SJCRH30 (cell line): Measurements from ENCODE around the gene CCDC88B. TPM values are rescaled to one million over a fixed set of nuclear protein-coding genes. Genes with fewer than 3 reads are reported as not detected.
"Not testable (repeated sequence)": the region's sequence is repeated elsewhere in the genome, so short reads cannot be mapped to it uniquely, and the experiment has no call there.

ENCODE experiments used
- DNase-seq, 2 experiments: peaks; one replicate each; pipeline ENCODE4 v3.0.0-alpha.2; 2015 to 2020
- H3K27ac ChIP-seq: fragments of 250-450 bp; sonication (Bioruptor Pico); 2 replicates; pipeline ENCODE4 v1.5.1; 2020; ENCODE audit warnings: mild to moderate bottlenecking, moderate library complexity
- H3K27me3 ChIP-seq: fragments of 250-450 bp; sonication (Bioruptor Pico); 2 replicates; pipeline ENCODE4 v1.5.1; 2020; ENCODE audit warnings: mild to moderate bottlenecking, moderate library complexity
- H3K36me3 ChIP-seq: fragments of 250-450 bp; sonication (Bioruptor Pico); 2 replicates; pipeline ENCODE4 v1.5.1; 2020; ENCODE audit warnings: mild to moderate bottlenecking, moderate library complexity
- H3K4me1 ChIP-seq: fragments of 250-450 bp; sonication (Bioruptor Pico); 2 replicates; pipeline ENCODE4 v1.5.1; 2020; ENCODE audit warnings: mild to moderate bottlenecking, moderate library complexity
- H3K4me3 ChIP-seq: fragments of 250-450 bp; sonication (Bioruptor Pico); 2 replicates; pipeline ENCODE4 v1.5.1; 2020; ENCODE audit warnings: mild to moderate bottlenecking, moderate library complexity
- H3K9me3 ChIP-seq: fragments of 250-450 bp; sonication (Bioruptor Pico); replicated peaks from 2 replicates; pipeline ENCODE4 v1.5.1; 2020; ENCODE audit warnings: mild to moderate bottlenecking, moderate library complexity
- total RNA-seq: library from RNA; depleted of rRNA; stranded (reverse); fragments of >200 nt; shearing (Covaris generic); gene quantifications from 2 replicates; pipeline ENCODE4 v1.2.3, GENCODE V29; 2014

Gene CCDC88B
- total RNA-seq, 1 experiment from 2014 or later, result 0.59 TPM

- Histone ChIP-seq H3K4me3 (no peak within 1 kb of the TSS; the same call in 1 of the 2 replicates), H3K27me3 (peaks cover 13% of the 10 kb centered on the region), H3K36me3 (no peaks in the 10 kb centered on the region), H3K27ac (no peak within 1 kb of the TSS), H3K4me1 (0 out of 2 replicates have a peak, but pooled peaks cover 3% of the 10 kb centered on the region), H3K9me3 (no peaks in the 10 kb centered on the region)
- DNase-seq, result no peak
Measured at GRCh38 chr11:64299847-64300648, 40.0 kb upstream of the CCDC88B start, which contains the start of gene CATSPERZ. TSS of gene CATSPERZ (plus strand) at chr11:64300358. CDS start at chr11:64300411, 53 bp downstream.

- H3K4me1 ChIP-seq, result 0 out of 2 replicates have a peak, but pooled peaks cover 3% of the 10 kb centered on the region
- no peak for DNase-seq
- H3K36me3 ChIP-seq, result no peaks in the 10 kb centered on the region
- H3K4me3 ChIP-seq, result no peak overlapping the region
- H3K27me3 ChIP-seq, result peaks cover 10% of the 10 kb centered on the region
- no peak overlapping the region for H3K27ac ChIP-seq
- no peaks in the 10 kb centered on the region for H3K9me3 ChIP-seq
Measured at GRCh38 chr11:64303109-64304031, 36.6 kb upstream of the CCDC88B start.

- Histone ChIP-seq H3K4me1 (0 out of 2 replicates have a peak, but pooled peaks cover 3% of the 10 kb centered on the region), H3K27me3 (peaks cover 10% of the 10 kb centered on the region), H3K36me3 (no peaks in the 10 kb centered on the region), H3K4me3 (peak overlapping the region; percentile 66), H3K9me3 (no peaks in the 10 kb centered on the region), H3K27ac (no peak overlapping the region)
- DNase-seq, result no peak
Measured at GRCh38 chr11:64304032-64304315, 36.0 kb upstream of the CCDC88B start.

- Histone ChIP-seq H3K9me3 (no peaks in the 10 kb centered on the region), H3K27ac (peak overlapping the region; percentile 93), H3K4me1 (0 out of 2 replicates have a peak, but pooled peaks cover 3% of the 10 kb centered on the region), H3K27me3 (peaks cover 10% of the 10 kb centered on the region), H3K4me3 (peak overlapping the region; percentile 66), H3K36me3 (no peaks in the 10 kb centered on the region)
- peak; percentile 94 to 96 for DNase-seq
Measured at GRCh38 chr11:64304316-64305072, 35.5 kb upstream of the CCDC88B start.

- H3K27ac ChIP-seq, result peak within 1 kb of the TSS; percentile 93
- peak within 1 kb of the TSS; percentile 66 for H3K4me3 ChIP-seq
- peak; percentile 98 to 99 for DNase-seq
Measured at GRCh38 chr11:64305075-64305690, 34.8 kb upstream of the CCDC88B start, which contains the start of gene ESRRA. TSS of gene ESRRA (plus strand) at chr11:64305524. CDS start at chr11:64307180, 1,656 bp downstream.

GRCh38 chr11:64305691-64306562, 34.1 kb upstream of the CCDC88B start:
- peak overlapping the region; percentile 66 for H3K4me3 ChIP-seq
- no peaks in the 10 kb centered on the region for H3K9me3 ChIP-seq
- H3K27me3 ChIP-seq, result no peaks in the 10 kb centered on the region
- peak overlapping the region; percentile 58; the same call in 1 of the 2 replicates for H3K27ac ChIP-seq
- H3K4me1 ChIP-seq, result 0 out of 2 replicates have a peak, but pooled peaks cover 3% of the 10 kb centered on the region
- DNase-seq, result peak; percentile 72 to 74
- no peaks in the 10 kb centered on the region for H3K36me3 ChIP-seq

More at GRCh38 chr11:64305075-64305690, 34.8 kb upstream of the CCDC88B start, which contains the start of gene ESRRA:
- Histone ChIP-seq H3K36me3 (no peaks in the 10 kb centered on the region), H3K9me3 (no peaks in the 10 kb centered on the region), H3K27me3 (peaks cover 4% of the 10 kb centered on the region), H3K4me1 (0 out of 2 replicates have a peak, but pooled peaks cover 3% of the 10 kb centered on the region)

- H3K27me3 ChIP-seq, result no peaks in the 10 kb centered on the region
- H3K4me3 ChIP-seq, result peak overlapping the region; percentile 66
- no peaks in the 10 kb centered on the region for H3K36me3 ChIP-seq
- no peak overlapping the region for H3K27ac ChIP-seq
- H3K9me3 ChIP-seq, result no peaks in the 10 kb centered on the region
- no peak for DNase-seq
- 0 out of 2 replicates have a peak, but pooled peaks cover 3% of the 10 kb centered on the region for H3K4me1 ChIP-seq
Measured at GRCh38 chr11:64306563-64306875, 33.5 kb upstream of the CCDC88B start.

GRCh38 chr11:64306876-64307622, 33.0 kb upstream of the CCDC88B start:
- Histone ChIP-seq H3K4me3 (peak overlapping the region; percentile 66), H3K9me3 (no peaks in the 10 kb centered on the region), H3K27ac (no peak overlapping the region), H3K27me3 (no peaks in the 10 kb centered on the region), H3K4me1 (0 out of 2 replicates have a peak, but pooled peaks cover 3% of the 10 kb centered on the region), H3K36me3 (no peaks in the 10 kb centered on the region)
- no peak for DNase-seq

GRCh38 chr11:64307795-64308194, 32.2 kb upstream of the CCDC88B start:
- not testable (repeated sequence) for DNase-seq, H3K9me3 ChIP-seq, H3K27me3 ChIP-seq, H3K27ac ChIP-seq, H3K36me3 ChIP-seq, H3K4me3 ChIP-seq, H3K4me1 ChIP-seq

- Histone ChIP-seq H3K4me1 (no peaks in the 10 kb centered on the region), H3K27me3 (no peaks in the 10 kb centered on the region), H3K4me3 (no peak overlapping the region), H3K27ac (no peak overlapping the region), H3K36me3 (peaks cover 2% of the 10 kb centered on the region; the same call in 1 of the 2 replicates), H3K9me3 (no peaks in the 10 kb centered on the region)
- no peak for DNase-seq
Measured at GRCh38 chr11:64312947-64313346, 27.1 kb upstream of the CCDC88B start.

- H3K27ac ChIP-seq, result no peak overlapping the region
- no peak for DNase-seq
- H3K9me3 ChIP-seq, result no peaks in the 10 kb centered on the region
- H3K36me3 ChIP-seq, result peaks cover 2% of the 10 kb centered on the region; the same call in 1 of the 2 replicates
- H3K4me3 ChIP-seq, result no peak overlapping the region
- no peaks in the 10 kb centered on the region for H3K4me1 ChIP-seq
- H3K27me3 ChIP-seq, result no peaks in the 10 kb centered on the region
Measured at GRCh38 chr11:64313491-64314145, 26.4 kb upstream of the CCDC88B start.

- Histone ChIP-seq H3K4me3 (no peak overlapping the region), H3K4me1 (no peaks in the 10 kb centered on the region), H3K9me3 (no peaks in the 10 kb centered on the region), H3K36me3 (peaks cover 2% of the 10 kb centered on the region; the same call in 1 of the 2 replicates), H3K27ac (no peak overlapping the region), H3K27me3 (no peaks in the 10 kb centered on the region)
- no peak for DNase-seq
Measured at GRCh38 chr11:64314146-64314804, 25.7 kb upstream of the CCDC88B start.
